HG02840 (cell line): ENCODE results near the gene MLST8.
A peak's percentile ranks its signal among the peaks of the same experiment; 100 is the strongest.

Source experiments
- ATAC-seq: cut with Tn5 transposase; IDR thresholded peaks from one replicate; pipeline ENCODE4 v1.9.1; 2021; ENCODE audit warnings: mild to moderate bottlenecking, moderate library complexity, moderate number of reproducible peaks; ENCODE audit not compliant: unreplicated experiment, low FRiP score

The MLST8 gene

GRCh38 chr16:2205104-2205966, at the start of gene MLST8:
MLST8 (plus strand) TSS chr16:2205454; CDS start chr16:2206086, 632 bp downstream.
- ATAC-seq, result peak; percentile 81

- no peak for ATAC-seq
Observed at GRCh38 chr16:2155977-2156848, 49.0 kb upstream of the MLST8 start.

- ATAC-seq, result no peak
Observed at GRCh38 chr16:2156849-2157224, 48.4 kb upstream of the MLST8 start.

GRCh38 chr16:2157480-2158261, 47.6 kb upstream of the MLST8 start:
- ATAC-seq, result no peak

- no peak for ATAC-seq
Observed at GRCh38 chr16:2158262-2158638, 47.0 kb upstream of the MLST8 start.

- ATAC-seq, result no peak
Observed at GRCh38 chr16:2159175-2159838, 45.9 kb upstream of the MLST8 start.

GRCh38 chr16:2160915-2161551, 44.2 kb upstream of the MLST8 start:
- no peak for ATAC-seq

GRCh38 chr16:2161911-2162310, 43.3 kb upstream of the MLST8 start:
- ATAC-seq, result no peak

GRCh38 chr16:2162676-2163118, 42.6 kb upstream of the MLST8 start:
- ATAC-seq, result no peak

GRCh38 chr16:2163211-2163881, 41.9 kb upstream of the MLST8 start:
- no peak for ATAC-seq

GRCh38 chr16:2165861-2166260, 39.4 kb upstream of the MLST8 start:
- ATAC-seq, result no peak

GRCh38 chr16:2166263-2167067, 38.8 kb upstream of the MLST8 start:
- ATAC-seq, result no peak

- ATAC-seq, result no peak
Observed at GRCh38 chr16:2167068-2167638, 38.1 kb upstream of the MLST8 start.

GRCh38 chr16:2170080-2170479, 35.2 kb upstream of the MLST8 start:
- no peak for ATAC-seq

GRCh38 chr16:2170587-2171435, 34.4 kb upstream of the MLST8 start:
- no peak for ATAC-seq

GRCh38 chr16:2171601-2172178, 33.6 kb upstream of the MLST8 start:
- ATAC-seq, result no peak
